PFSK-1 (cell line): ENCODE data around the gene XYLT2. TPM values are rescaled to one million over a fixed set of nuclear protein-coding genes. Genes with fewer than 3 reads are reported as not detected.

Experiments
- FOXP2 ChIP-seq: optimal IDR thresholded peaks from 2 replicates; pipeline ENCODE3; 2011; ENCODE audit warnings: borderline replicate concordance, control low read depth, inconsistent platforms; ENCODE audit not compliant: insufficient read depth; ENCODE audit errors: extremely low read length, extremely low read depth
- POLR2AphosphoS5 ChIP-seq: IDR thresholded peaks from 2 replicates; pipeline ENCODE4 v1.6.1; 2012; ENCODE audit warnings: low read depth, mild to moderate bottlenecking, control low read depth, low read length, moderate library complexity
- REST ChIP-seq, 2 experiments: IDR thresholded peaks; 2 replicates each; pipeline versions ENCODE4 v1.6.1 to v1.8.0; 2011 to 2012; ENCODE audit warnings: low read depth in 2 of 2, low read length in 2 of 2, control low read depth in 1 of 2, inconsistent platforms in 1 of 2, mild to moderate bottlenecking in 1 of 2, moderate library complexity in 1 of 2; ENCODE audit not compliant: insufficient read depth in 1 of 2
- SIN3A ChIP-seq: IDR thresholded peaks from 2 replicates; pipeline ENCODE4 v1.6.1; 2012; ENCODE audit warnings: mild to moderate bottlenecking, low read length, moderate library complexity, borderline replicate concordance; ENCODE audit not compliant: insufficient read depth
- TAF1 ChIP-seq: IDR thresholded peaks from 2 replicates; pipeline ENCODE4 v1.6.1; 2012; ENCODE audit warnings: low read length, control low read depth, borderline replicate concordance; ENCODE audit not compliant: insufficient read depth
- polyA plus RNA-seq: library from polyadenylated mRNA; unstranded; fragments of >200 nt; gene quantifications from one replicate; pipeline ENCODE4 v1.2.1, GENCODE V29; 2012; ENCODE audit warnings: low read depth, missing spikeins; ENCODE audit not compliant: insufficient read length

Gene XYLT2
- 78.5 TPM for polyA plus RNA-seq

GRCh38 chr17:50345432-50346312 is at the start of gene XYLT2:
TSS of gene XYLT2 (plus strand) at chr17:50346126. CDS start at chr17:50346141, 15 bp downstream.
- peak; percentile 76 for TF ChIP-seq POLR2AphosphoS5
- TF ChIP-seq TAF1 = peak; percentile 81; the same call in 1 of the 2 replicates
- no peak for TF ChIP-seq SIN3A
- TF ChIP-seq FOXP2 = peak; percentile 38
- TF ChIP-seq REST (IDR thresholded peaks at IDR 0.05; ENCODE audit: insufficient read depth in 1 of 2, low read depth in 2 of 2, low read length in 2 of 2) = peak in 1 of 2 experiments; percentile 35; a peak in 1 of 4 replicates

DNA sequence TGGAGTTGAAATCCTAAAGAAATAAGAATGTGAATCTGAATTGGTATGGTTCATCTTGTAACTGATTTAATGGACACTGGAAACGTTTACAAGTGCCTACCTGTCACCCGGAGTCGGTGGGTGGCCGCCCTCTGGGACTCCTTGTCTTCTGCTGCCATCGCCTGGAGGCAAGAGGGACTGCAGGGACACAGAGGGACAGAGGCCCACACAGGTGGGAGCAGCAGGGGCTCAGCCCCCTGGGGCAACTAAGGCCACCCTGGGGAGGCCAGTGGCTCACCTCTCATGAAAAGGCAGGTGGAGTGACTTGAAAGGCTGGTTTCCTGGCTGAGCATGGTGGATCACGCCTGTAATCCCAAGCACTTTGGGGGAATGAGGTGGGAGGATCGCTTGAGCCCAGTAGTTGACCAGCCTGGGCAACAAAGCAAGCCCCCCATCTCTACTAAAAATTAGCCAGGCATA is 48.5 kb upstream of the XYLT2 start:
- no peak for TF ChIP-seq POLR2AphosphoS5
- no peak for TF ChIP-seq TAF1
- TF ChIP-seq FOXP2 = peak; percentile 44
- TF ChIP-seq SIN3A = no peak
- TF ChIP-seq REST (IDR thresholded peaks at IDR 0.05; ENCODE audit: insufficient read depth in 1 of 2, low read depth in 2 of 2, low read length in 2 of 2) = no peak

DNA sequence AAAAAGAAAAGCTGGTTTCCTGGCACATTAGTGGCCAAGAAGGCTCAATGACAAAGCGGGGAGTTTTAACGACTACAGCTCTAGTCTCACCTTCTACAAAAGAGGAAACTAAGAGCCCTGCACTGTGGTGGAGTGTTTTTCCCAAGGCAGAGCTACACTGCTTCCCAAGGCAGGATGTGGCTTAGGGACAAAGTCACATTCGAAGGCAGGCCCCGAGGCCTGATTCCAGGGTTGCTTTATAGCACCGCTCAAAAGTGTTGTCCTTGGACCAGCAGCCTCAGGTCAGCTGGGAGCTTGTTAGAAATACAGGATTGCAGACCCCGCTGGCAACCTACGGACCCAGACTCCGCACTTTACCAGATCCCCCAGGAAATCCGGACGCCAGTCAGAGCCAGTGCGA is 47.9 kb upstream of the XYLT2 start:
- no peak for TF ChIP-seq FOXP2
- TF ChIP-seq POLR2AphosphoS5 = no peak
- TF ChIP-seq TAF1 = no peak
- TF ChIP-seq REST (IDR thresholded peaks at IDR 0.05; ENCODE audit: insufficient read depth in 1 of 2, low read depth in 2 of 2, low read length in 2 of 2) = no peak
- no peak for TF ChIP-seq SIN3A

DNA sequence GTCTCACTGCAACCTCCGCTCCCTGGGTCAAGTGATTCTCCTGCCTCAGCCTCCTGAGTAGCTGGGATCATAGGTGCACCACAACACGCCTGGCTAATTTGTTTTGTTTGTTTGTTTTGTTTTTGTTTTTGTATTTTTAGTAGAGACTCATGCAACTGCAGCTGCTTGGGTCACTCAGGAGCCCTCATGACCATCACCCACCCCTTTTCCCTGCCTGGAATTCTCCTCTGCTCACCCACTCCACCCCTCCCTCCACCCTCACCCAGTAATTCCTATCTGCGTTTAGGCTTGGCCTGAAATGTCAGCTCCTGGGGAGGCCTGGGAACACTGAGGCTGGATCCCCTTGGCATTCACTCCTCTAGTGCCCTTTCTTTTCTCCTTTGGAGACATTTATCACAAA is 46.1 kb upstream of the XYLT2 start:
- TF ChIP-seq SIN3A (no peak), TAF1 (no peak), FOXP2 (no peak), POLR2AphosphoS5 (no peak), REST (IDR thresholded peaks at IDR 0.05; ENCODE audit: insufficient read depth in 1 of 2, low read depth in 2 of 2, low read length in 2 of 2) (no peak)
